Fibroblast of the aortic adventitia (primary cell): ENCODE measurements around the gene SULT1A2. TPM values are rescaled to one million over a fixed set of nuclear protein-coding genes. Genes with fewer than 3 reads are reported as not detected.

Source experiments
- DNase-seq: peaks from one replicate; pipeline ENCODE4 v3.0.0-alpha.2; 2010; ENCODE audit warnings: low read depth
- H3K4me3 ChIP-seq: 2 replicates; pipeline ENCODE4 v1.5.1; 2011; ENCODE audit warnings: low read depth, mild to moderate bottlenecking, control low read depth, low read length, moderate library complexity
- CTCF ChIP-seq: IDR thresholded peaks from 2 replicates; pipeline ENCODE4 v1.5.1; 2011; ENCODE audit warnings: mild to moderate bottlenecking, low read length, control low read depth, inconsistent platforms; ENCODE audit not compliant: insufficient read depth
- total RNA-seq: library from RNA; depleted of rRNA; stranded (reverse); fragments of >200 nt; gene quantifications from 2 replicates; pipeline ENCODE4 v1.2.3, GENCODE V29; 2012; ENCODE audit warnings: low replicate concordance

Gene SULT1A2
- total RNA-seq, 1 donor, result not detected

GRCh38 chr16:28587386-28587785 lies 9.5 kb downstream of the SULT1A2 start:
- DNase-seq, result no peak

GRCh38 chr16:28586466-28586865 lies 10.4 kb downstream of the SULT1A2 start:
- no peak overlapping the region for H3K4me3 ChIP-seq
- no peak for DNase-seq
- TF ChIP-seq CTCF, result no peak

More at GRCh38 chr16:28587386-28587785, 9.5 kb downstream of the SULT1A2 start:
- no peak for TF ChIP-seq CTCF
- H3K4me3 ChIP-seq, result no peak overlapping the region

DNA sequence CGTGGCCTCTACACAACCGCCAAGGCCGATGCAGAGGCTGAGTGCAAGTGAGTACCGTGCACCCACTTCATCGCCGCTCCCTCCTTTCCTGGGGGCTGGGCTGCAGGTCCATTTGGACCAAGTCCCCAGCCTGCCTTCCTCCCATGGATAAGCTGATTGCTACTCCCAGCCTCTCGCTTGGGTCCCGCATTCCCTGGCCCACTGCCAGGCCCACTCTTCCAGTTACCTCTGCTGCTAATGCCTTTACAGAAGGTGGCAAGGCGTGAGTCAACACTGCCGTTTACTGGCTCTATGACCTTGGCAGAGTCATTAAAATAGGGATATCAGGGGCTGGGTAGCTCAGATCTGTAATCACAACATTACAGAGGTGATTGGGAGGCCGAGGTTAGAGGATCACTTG lies 11.2 kb downstream of the SULT1A2 start:
- DNase-seq, result no peak
- no peak overlapping the region for H3K4me3 ChIP-seq
- TF ChIP-seq CTCF, result no peak

GRCh38 chr16:28580726-28581315 lies 16.0 kb downstream of the SULT1A2 start:
- H3K4me3 ChIP-seq, result no peak overlapping the region
- no peak for DNase-seq
- TF ChIP-seq CTCF, result no peak

- no peak for TF ChIP-seq CTCF
- H3K4me3 ChIP-seq, result no peak overlapping the region
- DNase-seq, result no peak
Observed at GRCh38 chr16:28575446-28576109, 21.3 kb downstream of the SULT1A2 start.

GRCh38 chr16:28574925-28575324 lies 21.9 kb downstream of the SULT1A2 start:
- no peak for DNase-seq
- TF ChIP-seq CTCF, result no peak
- H3K4me3 ChIP-seq, result no peak overlapping the region
